HEK293 (cell line): ENCODE data around the gene CTIF.

Source experiments
- CTCF ChIA-PET: fragments of 350-600 bp; formaldehyde crosslinking; extraction: SDS; loops from one replicate; lab custom pipeline; 2021; ENCODE audit warnings: antibody characterized with exemption; lab: Yijun Ruan, JAX
- POLR2A ChIA-PET: fragments of 300-600 bp; formaldehyde crosslinking; extraction: SDS; loops from one replicate; lab custom pipeline; 2020; ENCODE audit warnings: antibody characterized with exemption, inconsistent platforms; lab: Yijun Ruan, JAX
- H3K27ac ChIP-seq: fragments of 200-500 bp; sonication (Bioruptor generic); 2 replicates; pipeline ENCODE4 v1.5.1; 2014; ENCODE audit warnings: low read depth, low read length, control low read depth, inconsistent platforms; ENCODE audit errors: extremely low read depth
- H3K36me3 ChIP-seq, 2 experiments: fragments of 200-500 bp in 1 of 2; sonication (Bioruptor generic) in 1 of 2; 1 replicate in 1 of 2; 2 replicates in 1 of 2; pipeline ENCODE4 v1.5.1; 2014 to 2017; ENCODE audit warnings: inconsistent platforms in 2 of 2, low read length in 2 of 2; ENCODE audit not compliant: control insufficient read depth in 2 of 2, insufficient read depth in 1 of 2
- H3K4me1 ChIP-seq: fragments of 200-500 bp; sonication (Bioruptor generic); 2 replicates; pipeline ENCODE4 v1.5.1; 2014; ENCODE audit warnings: mild to moderate bottlenecking, low read length, inconsistent platforms; ENCODE audit not compliant: control insufficient read depth, insufficient read depth
- H3K4me3 ChIP-seq: 2 replicates; pipeline ENCODE4 v1.5.1; 2011; ENCODE audit warnings: low read depth, mild to moderate bottlenecking, control low read depth, low read length, moderate library complexity
- H3K9me3 ChIP-seq: fragments of 200-500 bp; sonication (Bioruptor generic); 2 replicates; pipeline ENCODE4 v1.5.1; 2014; ENCODE audit warnings: low read depth, low read length, inconsistent platforms; ENCODE audit not compliant: control insufficient read depth, insufficient read depth
- BCL11A ChIP-seq: fragments of 450-650 bp; formaldehyde crosslinking; IDR thresholded peaks from 2 replicates; pipeline ENCODE4 v1.5.1; 2016; ENCODE audit warnings: low read depth, missing biosample characterization, missing genetic modification characterization
- EGR2 ChIP-seq: fragments of 450-650 bp; formaldehyde crosslinking; IDR thresholded peaks from 2 replicates; pipeline ENCODE4 v1.5.1; 2016; ENCODE audit warnings: low read depth, missing biosample characterization, missing genetic modification characterization
- FEZF1 ChIP-seq: fragments of 450-650 bp; formaldehyde crosslinking; IDR thresholded peaks from 2 replicates; pipeline ENCODE4 v1.5.1; 2016; ENCODE audit warnings: missing biosample characterization, missing genetic modification characterization
- GLIS2 ChIP-seq: fragments of 450-650 bp; formaldehyde crosslinking; IDR thresholded peaks from 2 replicates; pipeline ENCODE4 v1.5.1; 2016; ENCODE audit warnings: missing biosample characterization, missing genetic modification characterization
- HOXD13 ChIP-seq: sonication (generic); formaldehyde crosslinking; IDR thresholded peaks from 2 replicates; pipeline ENCODE4 v1.8.0; 2022; ENCODE audit warnings: missing genetic modification reagents, borderline replicate concordance
- KLF1 ChIP-seq: fragments of 450-650 bp; formaldehyde crosslinking; IDR thresholded peaks from 2 replicates; pipeline ENCODE4 v1.5.1; 2016; ENCODE audit warnings: missing biosample characterization, missing genetic modification characterization
- KLF17 ChIP-seq: fragments of 450-650 bp; formaldehyde crosslinking; IDR thresholded peaks from 2 replicates; pipeline ENCODE4 v1.5.1; 2016; ENCODE audit warnings: missing biosample characterization, missing genetic modification characterization
- KLF8 ChIP-seq: fragments of 450-650 bp; formaldehyde crosslinking; IDR thresholded peaks from 2 replicates; pipeline ENCODE4 v1.5.1; 2016; ENCODE audit warnings: missing biosample characterization, missing genetic modification characterization
- SCRT1 ChIP-seq: fragments of 450-650 bp; formaldehyde crosslinking; IDR thresholded peaks from 2 replicates; pipeline ENCODE4 v1.5.1; 2016; ENCODE audit warnings: missing biosample characterization, missing genetic modification characterization, borderline replicate concordance
- SP2 ChIP-seq: fragments of 450-650 bp; formaldehyde crosslinking; IDR thresholded peaks from 2 replicates; pipeline ENCODE4 v1.5.1; 2016; ENCODE audit warnings: missing biosample characterization, missing genetic modification characterization
- ZFP41 ChIP-seq: fragments of 450-650 bp; formaldehyde crosslinking; IDR thresholded peaks from 2 replicates; pipeline ENCODE4 v1.5.1; 2016; ENCODE audit warnings: missing biosample characterization, missing genetic modification characterization, borderline replicate concordance
- ZNF10 ChIP-seq: fragments of 450-650 bp; formaldehyde crosslinking; IDR thresholded peaks from 2 replicates; pipeline ENCODE4 v1.5.1; 2017; ENCODE audit warnings: missing biosample characterization, missing genetic modification characterization
- ZNF114 ChIP-seq: fragments of 450-650 bp; formaldehyde crosslinking; IDR thresholded peaks from 2 replicates; pipeline ENCODE4 v1.5.0; 2017; ENCODE audit warnings: missing biosample characterization, missing genetic modification characterization
- ZNF155 ChIP-seq: fragments of 450-650 bp; formaldehyde crosslinking; IDR thresholded peaks from 2 replicates; pipeline ENCODE4 v1.5.1; 2016; ENCODE audit warnings: missing biosample characterization, missing genetic modification characterization
- ZNF169 ChIP-seq: fragments of 450-650 bp; formaldehyde crosslinking; IDR thresholded peaks from 2 replicates; pipeline ENCODE4 v1.5.1; 2016; ENCODE audit warnings: missing biosample characterization, missing genetic modification characterization
- ZNF221 ChIP-seq: fragments of 450-650 bp; formaldehyde crosslinking; IDR thresholded peaks from 2 replicates; pipeline ENCODE4 v1.5.1; 2017; ENCODE audit warnings: missing biosample characterization, missing genetic modification characterization, borderline replicate concordance
- ZNF223 ChIP-seq: fragments of 450-650 bp; formaldehyde crosslinking; IDR thresholded peaks from 2 replicates; pipeline ENCODE4 v1.5.1; 2016; ENCODE audit warnings: missing biosample characterization, missing genetic modification characterization
- ZNF23 ChIP-seq: fragments of 450-650 bp; formaldehyde crosslinking; IDR thresholded peaks from 2 replicates; pipeline ENCODE4 v1.5.1; 2016; ENCODE audit warnings: missing biosample characterization, missing genetic modification characterization, borderline replicate concordance
- ZNF274 ChIP-seq, 2 experiments: fragments of 200-500 bp in 1 of 2; fragments of 450-650 bp in 1 of 2; sonication (Bioruptor generic) in 1 of 2; formaldehyde crosslinking in 1 of 2; IDR thresholded peaks; 2 replicates each; pipeline versions ENCODE4 v1.5.1 to v1.6.1; 2014 to 2016; ENCODE audit warnings: borderline replicate concordance in 1 of 2, inconsistent platforms in 1 of 2, low read length in 1 of 2, missing biosample characterization in 1 of 2, missing genetic modification characterization in 1 of 2
- ZNF341 ChIP-seq: fragments of 450-650 bp; formaldehyde crosslinking; IDR thresholded peaks from 2 replicates; pipeline ENCODE4; 2016; ENCODE audit warnings: low read depth, missing biosample characterization, missing genetic modification characterization
- ZNF354C ChIP-seq: fragments of 450-650 bp; formaldehyde crosslinking; IDR thresholded peaks from 2 replicates; pipeline ENCODE4 v1.5.1; 2016; ENCODE audit warnings: missing biosample characterization, missing genetic modification characterization, low read depth, borderline replicate concordance
- ZNF37A ChIP-seq: fragments of 450-650 bp; IDR thresholded peaks from 2 replicates; pipeline ENCODE4 v1.5.1; 2018; ENCODE audit warnings: missing biosample characterization, missing genetic modification characterization
- ZNF404 ChIP-seq: fragments of 450-650 bp; formaldehyde crosslinking; IDR thresholded peaks from 2 replicates; pipeline ENCODE4 v1.5.1; 2017; ENCODE audit warnings: missing biosample characterization, missing genetic modification characterization
- ZNF776 ChIP-seq: fragments of 450-650 bp; formaldehyde crosslinking; IDR thresholded peaks from 2 replicates; pipeline ENCODE4 v1.5.0; 2017; ENCODE audit warnings: missing biosample characterization, missing genetic modification characterization, borderline replicate concordance
- TF ChIP-seq, protein P1 (sequence below): IDR thresholded peaks from 2 replicates; pipeline ENCODE4 v1.6.1; 2011; ENCODE audit warnings: mild to moderate bottlenecking, low read depth, low read length, borderline replicate concordance
- TF ChIP-seq, protein P2 (sequence below): fragments of 450-650 bp; formaldehyde crosslinking; IDR thresholded peaks from 2 replicates; pipeline ENCODE4 v1.5.1; 2016; ENCODE audit warnings: missing biosample characterization, missing genetic modification characterization

CTIF gene

DNA sequence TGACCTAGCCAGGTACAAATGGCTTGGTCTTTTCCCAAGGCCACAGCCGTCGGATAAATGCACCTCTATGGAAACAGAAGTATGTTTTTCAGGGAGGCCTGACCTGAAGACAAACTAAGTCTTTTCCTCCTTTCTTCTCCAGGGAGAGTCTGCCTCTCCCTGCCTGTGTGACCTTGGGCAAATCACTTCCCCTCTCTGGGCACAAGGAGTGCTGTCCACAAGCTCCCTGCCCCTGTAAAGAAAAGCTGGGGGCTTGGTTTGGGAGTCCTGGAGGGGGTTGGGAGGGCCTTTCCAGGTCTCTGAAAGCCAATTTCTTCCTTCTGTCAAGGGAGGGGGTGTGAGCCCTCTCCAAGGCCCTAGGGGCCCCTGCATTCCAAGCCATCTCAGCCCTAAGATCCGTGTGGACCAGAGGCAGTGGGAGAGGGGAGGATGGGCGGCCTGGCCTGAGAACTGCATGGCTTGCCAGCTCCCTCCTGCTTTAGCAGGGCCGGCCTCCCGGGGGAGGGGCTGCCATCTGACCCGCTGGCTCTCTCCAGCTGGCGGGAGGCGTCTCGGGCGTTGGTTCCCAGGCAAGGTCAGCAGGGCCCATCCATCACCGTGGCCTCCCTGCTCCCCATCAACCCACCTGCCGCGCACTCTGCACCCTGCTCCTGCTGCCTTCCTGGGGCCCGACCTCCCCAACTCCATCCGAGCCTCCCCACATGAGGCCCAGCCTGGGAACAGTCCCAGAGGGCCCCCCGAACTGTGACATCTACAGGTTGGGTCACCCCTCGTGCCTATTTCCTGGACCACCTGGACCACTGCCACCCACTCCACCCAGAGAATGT lies 350.5 kb downstream of the CTIF start:
- POLR2A ChIA-PET, result no interaction called here
- Histone ChIP-seq H3K4me3 (no peak overlapping the region), H3K27ac (no peak overlapping the region), H3K9me3 (no peaks in the 10 kb centered on the region), H3K36me3 (no peaks in the 10 kb centered on the region), H3K4me1 (no peaks in the 10 kb centered on the region)
- CTCF ChIA-PET, result no interaction called here
- TF ChIP-seq, protein P1, sequence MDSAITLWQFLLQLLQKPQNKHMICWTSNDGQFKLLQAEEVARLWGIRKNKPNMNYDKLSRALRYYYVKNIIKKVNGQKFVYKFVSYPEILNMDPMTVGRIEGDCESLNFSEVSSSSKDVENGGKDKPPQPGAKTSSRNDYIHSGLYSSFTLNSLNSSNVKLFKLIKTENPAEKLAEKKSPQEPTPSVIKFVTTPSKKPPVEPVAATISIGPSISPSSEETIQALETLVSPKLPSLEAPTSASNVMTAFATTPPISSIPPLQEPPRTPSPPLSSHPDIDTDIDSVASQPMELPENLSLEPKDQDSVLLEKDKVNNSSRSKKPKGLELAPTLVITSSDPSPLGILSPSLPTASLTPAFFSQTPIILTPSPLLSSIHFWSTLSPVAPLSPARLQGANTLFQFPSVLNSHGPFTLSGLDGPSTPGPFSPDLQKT, result no peak
- no peak for TF ChIP-seq SCRT1 (tag by site-specific recombination)
- TF ChIP-seq ZNF341 (tag by site-specific recombination), result no peak
- no peak for TF ChIP-seq ZNF354C
- no peak for TF ChIP-seq KLF17 (tag by site-specific recombination)
- TF ChIP-seq ZNF223 (tag by site-specific recombination), result no peak
- no peak for TF ChIP-seq FEZF1 (tag by site-specific recombination)
- no peak for TF ChIP-seq ZNF274 (IDR thresholded peaks at IDR 0.05; ENCODE audit: low read length)
- no peak for TF ChIP-seq ZNF274 (tag by site-specific recombination; IDR thresholded peaks at IDR 0.05; ENCODE audit: borderline replicate concordance)
- TF ChIP-seq HOXD13 (CRISPR knock-in tag), result no peak
- no peak for TF ChIP-seq ZNF155
- no peak for TF ChIP-seq ZNF169 (tag by site-specific recombination)
- no peak for TF ChIP-seq SP2
- TF ChIP-seq KLF8, result no peak
- TF ChIP-seq KLF1 (tag by site-specific recombination), result peak; percentile 78
- no peak for TF ChIP-seq ZNF37A (tag by site-specific recombination)
- no peak for TF ChIP-seq ZNF10 (tag by site-specific recombination)
- TF ChIP-seq ZNF776 (tag by site-specific recombination), result no peak
- no peak for TF ChIP-seq ZNF221 (tag by site-specific recombination)
- no peak for TF ChIP-seq ZNF404 (tag by site-specific recombination)
- no peak for TF ChIP-seq ZNF23
- 0 out of 2 replicates have a peak, but pooled peaks have one; percentile 38 for TF ChIP-seq GLIS2 (tag by site-specific recombination)
- TF ChIP-seq, protein P2, sequence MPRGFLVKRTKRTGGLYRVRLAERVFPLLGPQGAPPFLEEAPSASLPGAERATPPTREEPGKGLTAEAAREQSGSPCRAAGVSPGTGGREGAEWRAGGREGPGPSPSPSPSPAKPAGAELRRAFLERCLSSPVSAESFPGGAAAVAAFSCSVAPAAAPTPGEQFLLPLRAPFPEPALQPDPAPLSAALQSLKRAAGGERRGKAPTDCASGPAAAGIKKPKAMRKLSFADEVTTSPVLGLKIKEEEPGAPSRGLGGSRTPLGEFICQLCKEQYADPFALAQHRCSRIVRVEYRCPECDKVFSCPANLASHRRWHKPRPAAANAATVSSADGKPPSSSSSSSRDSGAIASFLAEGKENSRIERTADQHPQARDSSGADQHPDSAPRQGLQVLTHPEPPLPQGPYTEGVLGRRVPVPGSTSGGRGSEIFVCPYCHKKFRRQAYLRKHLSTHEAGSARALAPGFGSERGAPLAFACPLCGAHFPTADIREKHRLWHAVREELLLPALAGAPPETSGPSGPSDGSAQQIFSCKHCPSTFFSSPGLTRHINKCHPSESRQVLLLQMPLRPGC (tag by site-specific recombination), result no peak
- no peak for TF ChIP-seq ZFP41
- 0 out of 2 replicates have a peak, but pooled peaks have one; percentile 21 for TF ChIP-seq EGR2
- no peak for TF ChIP-seq BCL11A (tag by site-specific recombination)
- no peak for TF ChIP-seq ZNF114
